NOMO-1 treated with DMSO at 0.1 percent for 48 hours (cell line): ENCODE data around the gene C1orf53.

ENCODE experiments used
- DNase-seq: peaks from one replicate; lab custom pipeline; 2025; ENCODE audit not compliant: unreplicated experiment; lab: John Stamatoyannopoulos, UW

The C1orf53 gene

DNA sequence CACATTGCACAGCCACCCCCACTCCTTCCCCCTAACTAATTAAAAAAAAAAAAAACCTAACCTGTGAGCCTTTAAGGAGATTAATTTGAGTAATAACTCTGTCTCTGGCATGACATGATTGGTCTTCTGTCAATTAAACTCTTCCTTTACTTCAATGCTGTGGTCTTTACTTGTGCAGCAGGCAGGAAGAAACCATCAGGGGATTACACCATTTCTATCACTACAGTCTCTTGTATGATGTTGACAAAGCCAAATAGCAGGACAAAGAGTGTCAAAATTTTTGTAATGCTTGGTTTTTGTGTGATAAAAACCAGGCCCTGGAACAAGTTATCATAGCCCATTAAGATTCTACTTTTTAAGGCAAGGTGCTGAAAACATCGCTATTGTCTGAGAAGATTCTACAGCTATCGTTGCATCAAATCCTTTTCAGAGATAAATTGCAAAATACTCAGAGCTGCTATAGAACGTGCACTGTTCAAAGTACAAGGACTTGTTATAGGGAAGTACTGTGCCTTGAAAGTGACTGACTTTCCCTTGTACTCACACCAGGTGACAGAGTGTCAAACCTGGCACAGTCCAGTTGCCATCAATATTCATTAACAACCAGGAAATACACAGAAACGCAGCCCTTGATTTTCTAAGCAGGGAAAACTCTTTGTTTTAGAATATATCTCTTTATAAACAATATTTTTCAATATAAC lies 52.4 kb downstream of the C1orf53 start:
- peak; percentile 8 for DNase-seq

DNA sequence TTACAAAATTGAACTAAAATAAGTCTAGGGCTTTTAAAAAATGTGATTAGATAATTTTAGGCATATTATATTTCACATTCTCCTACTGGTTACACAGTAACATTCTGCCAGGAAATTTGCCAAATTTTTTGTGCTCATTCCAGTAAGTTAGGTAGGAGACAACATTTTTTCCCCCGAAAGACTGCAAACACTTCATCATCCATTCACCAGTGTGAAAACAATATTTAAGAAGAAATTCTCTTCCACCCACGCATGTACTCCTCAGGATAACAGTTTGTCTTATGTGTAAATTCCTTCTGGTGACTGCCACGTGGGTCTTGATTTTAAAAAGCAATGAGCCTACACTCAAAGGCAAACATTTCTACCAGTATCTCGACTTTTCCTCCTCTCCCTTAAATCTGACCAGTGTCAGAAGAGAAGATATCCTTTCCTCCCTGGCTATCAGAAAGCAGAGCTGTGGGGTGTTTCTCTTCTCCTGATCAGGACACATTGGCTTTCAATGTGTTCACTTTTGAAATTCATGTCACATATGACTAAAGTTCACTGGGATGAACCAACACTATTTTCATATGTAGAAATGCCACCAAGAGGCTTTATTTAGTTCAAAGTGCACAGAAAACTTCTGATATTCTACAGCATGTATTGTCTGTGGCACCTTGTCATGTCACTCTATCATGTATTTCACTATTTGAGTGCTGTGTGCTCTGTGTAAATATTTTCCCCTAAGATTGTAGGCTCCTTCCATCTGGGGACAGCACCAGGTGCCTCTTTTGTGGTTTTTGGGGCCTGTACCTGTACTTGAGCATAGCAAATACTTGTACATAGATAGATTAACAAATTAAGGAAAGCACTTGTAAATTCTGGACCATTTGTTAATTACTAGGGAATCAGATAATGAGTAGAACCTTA lies 53.3 kb downstream of the C1orf53 start:
- no peak for DNase-seq
